CD14-positive monocyte (primary cell): ENCODE results near the gene GPR42. TPM values are rescaled to one million over a fixed set of nuclear protein-coding genes. Genes with fewer than 3 reads are reported as not detected.

ENCODE experiments used
- DNase-seq, 3 donors: peaks; one replicate each; pipeline ENCODE4 v3.0.0-alpha.2; 2011 to 2022
- H2AFZ ChIP-seq: 2 replicates; pipeline ENCODE4 v1.6.0; 2012; ENCODE audit warnings: mild to moderate bottlenecking, low read depth, low read length, inconsistent platforms; ENCODE audit not compliant: insufficient read depth, poor library complexity, severe bottlenecking
- H3K27ac ChIP-seq, 2 donors: 1 replicate in 1 of 2; 2 replicates in 1 of 2; pipeline ENCODE4 v1.5.1; 2012 to 2013; ENCODE audit warnings: low read length in 2 of 2, control low read depth in 1 of 2, inconsistent platforms in 1 of 2, low read depth in 1 of 2, mild to moderate bottlenecking in 1 of 2
- H3K27me3 ChIP-seq, 2 donors: one replicate each; pipeline versions ENCODE4 v1.6.0 to v1.6.1; 2011 to 2013; ENCODE audit warnings: low read length in 2 of 2; ENCODE audit not compliant: control insufficient read depth in 2 of 2, insufficient read depth in 2 of 2
- H3K36me3 ChIP-seq, 2 donors: replicated peaks in 1 of 2; 1 replicate in 1 of 2; 2 replicates in 1 of 2; pipeline versions ENCODE4 v1.5.1 to v1.6.1; 2012 to 2013; ENCODE audit warnings: low read length in 2 of 2, control low read depth in 1 of 2, inconsistent platforms in 1 of 2, mild to moderate bottlenecking in 1 of 2; ENCODE audit not compliant: insufficient read depth in 2 of 2, control insufficient read depth in 1 of 2
- H3K4me1 ChIP-seq, 2 donors: 1 replicate in 1 of 2; 2 replicates in 1 of 2; pipeline versions ENCODE4 v1.5.1 to v1.6.1; 2012 to 2013; ENCODE audit warnings: low read length in 2 of 2, control low read depth in 1 of 2, inconsistent platforms in 1 of 2, mild to moderate bottlenecking in 1 of 2, moderate library complexity in 1 of 2; ENCODE audit not compliant: insufficient read depth in 2 of 2, control insufficient read depth in 1 of 2
- H3K4me2 ChIP-seq: replicated peaks from 2 replicates; pipeline ENCODE3; 2012; ENCODE audit warnings: low read length, moderate library complexity, mild to moderate bottlenecking; ENCODE audit not compliant: poor library complexity, severe bottlenecking; ENCODE audit errors: extremely low read depth
- H3K4me3 ChIP-seq, 3 experiments: fragments of 200-600 bp in 1 of 3; sonication (generic) in 1 of 3; replicated peaks in 1 of 3; 1 replicate in 2 of 3; 2 replicates in 1 of 3; pipeline ENCODE4 v1.5.1; 2011 to 2013; ENCODE audit warnings: low read length in 3 of 3, mild to moderate bottlenecking in 3 of 3, control low read depth in 2 of 3, low read depth in 2 of 3, inconsistent platforms in 1 of 3, moderate library complexity in 1 of 3
- H3K79me2 ChIP-seq: 2 replicates; pipeline ENCODE4 v1.6.0; 2012; ENCODE audit warnings: mild to moderate bottlenecking, control low read depth, inconsistent platforms, low read length, moderate library complexity; ENCODE audit not compliant: insufficient read depth
- H3K9ac ChIP-seq: 2 replicates; pipeline ENCODE4 v1.6.0; 2017; ENCODE audit warnings: low read length, mild to moderate bottlenecking; ENCODE audit not compliant: insufficient read depth, poor library complexity, severe bottlenecking
- H3K9me3 ChIP-seq, 2 donors: replicated peaks in 1 of 2; 1 replicate in 1 of 2; 2 replicates in 1 of 2; pipeline versions ENCODE4 v1.5.1 to v1.6.1; 2012 to 2013; ENCODE audit warnings: low read length in 2 of 2, control low read depth in 1 of 2; ENCODE audit not compliant: control insufficient read depth in 1 of 2, insufficient read depth in 1 of 2
- H4K20me1 ChIP-seq: 2 replicates; pipeline ENCODE4 v1.6.0; 2012; ENCODE audit warnings: mild to moderate bottlenecking, low read length, control low read depth, moderate library complexity; ENCODE audit not compliant: insufficient read depth
- H3K27ac Mint-ChIP-seq, 7 donors: one replicate each; pipeline ENCODE4 v1.8.0; 2020; ENCODE audit warnings: mild to moderate bottlenecking in 7 of 7, mixed read lengths in 7 of 7, moderate library complexity in 6 of 7, inconsistent platforms in 2 of 7
- H3K27me3 Mint-ChIP-seq, 3 donors: one replicate each; pipeline ENCODE4 v1.8.0; 2021 to 2022; ENCODE audit warnings: low read depth in 3 of 3, mild to moderate bottlenecking in 3 of 3, mixed read lengths in 3 of 3, moderate library complexity in 3 of 3, inconsistent platforms in 1 of 3
- H3K36me3 Mint-ChIP-seq, 2 donors: one replicate each; pipeline ENCODE4 v1.8.0; 2020; ENCODE audit warnings: mixed read lengths in 2 of 2, inconsistent platforms in 1 of 2, mild to moderate bottlenecking in 1 of 2
- H3K4me1 Mint-ChIP-seq: one replicate; pipeline ENCODE4 v1.8.0; 2020; ENCODE audit warnings: mild to moderate bottlenecking, mixed read lengths
- H3K4me3 Mint-ChIP-seq, 2 donors: one replicate each; pipeline ENCODE4 v1.8.0; 2020; ENCODE audit warnings: mild to moderate bottlenecking in 2 of 2, mixed read lengths in 2 of 2, moderate library complexity in 1 of 2
- H3K9me3 Mint-ChIP-seq, 7 donors: one replicate each; pipeline ENCODE4 v1.8.0; 2020 to 2022; ENCODE audit warnings: mixed read lengths in 7 of 7, mild to moderate bottlenecking in 6 of 7, moderate library complexity in 6 of 7, inconsistent platforms in 2 of 7
- WGBS: methylation state at CpG from one replicate; pipeline ENCODE4 v1.1.5; 2013; ENCODE audit warnings: missing lambda C conversion rate; ENCODE audit not compliant: insufficient coverage; 5-methylcytosine and 5-hydroxymethylcytosine counted together
- intact Hi-C, 2 donors: fragments of 100-400 bp; cut with micrococcal nuclease; formaldehyde crosslinking; loops; one replicate each; pipeline versions ENCODE4 v1.15.0 to v1.15.1; 2023
- polyA plus RNA-seq, 3 donors: library from polyadenylated mRNA; depleted of rRNA in 1 of 3; unstranded in 2 of 3; stranded (reverse) in 1 of 3; fragments of 300-500 nt in 2 of 3; fragments of >200 nt in 1 of 3; fragmentation: Illumina TruSeq in 2 of 3; gene quantifications; 1 replicate in 2 of 3; 2 replicates in 1 of 3; pipeline ENCODE4 v1.2.3, GENCODE V29; 2012 to 2021
- TF ChIP-seq, protein P1 (sequence below): fragments of 200-600 bp; IDR thresholded peaks from one replicate; pipeline ENCODE4 v1.8.0; 2022; ENCODE audit warnings: antibody characterized with exemption, mild to moderate bottlenecking

The GPR42 gene
- polyA plus RNA-seq, 3 donors = 0.17 to 2.9 TPM; not detected in 1

DNA sequence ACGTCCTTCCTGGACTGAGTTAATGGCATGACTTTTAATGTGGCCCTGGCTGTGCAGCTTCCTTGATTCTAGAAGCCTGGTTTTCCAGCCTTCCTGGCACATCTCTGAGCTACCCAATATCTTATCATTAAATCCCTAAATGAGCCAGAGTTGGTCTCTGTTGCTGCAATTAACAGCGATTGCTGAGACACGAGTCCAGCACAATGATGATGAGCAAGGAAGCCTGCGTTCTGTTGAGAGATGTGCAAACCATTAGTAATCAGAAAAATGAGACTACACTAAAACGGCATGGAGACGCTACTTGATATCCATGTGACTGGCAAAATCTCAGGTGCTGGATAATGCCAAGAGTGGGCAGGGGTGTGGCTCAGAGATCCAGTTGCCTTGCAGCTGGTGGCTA lies 26.2 kb downstream of the GPR42 start:
- no peak overlapping the region for H3K9ac ChIP-seq
- Mint-ChIP-seq H3K4me3 (no peak overlapping the region), H3K27ac (peak overlapping the region in 1 of 7 donors; percentile 31), H3K27me3 (peaks cover 3 to 7% (median 4%) of the 10 kb centered on the region in 3 donors), H3K36me3 (no peaks in the 10 kb centered on the region), H3K4me1 (peaks cover 23% of the 10 kb centered on the region), H3K9me3 (no peaks in the 10 kb centered on the region)
- TF ChIP-seq, protein P1, sequence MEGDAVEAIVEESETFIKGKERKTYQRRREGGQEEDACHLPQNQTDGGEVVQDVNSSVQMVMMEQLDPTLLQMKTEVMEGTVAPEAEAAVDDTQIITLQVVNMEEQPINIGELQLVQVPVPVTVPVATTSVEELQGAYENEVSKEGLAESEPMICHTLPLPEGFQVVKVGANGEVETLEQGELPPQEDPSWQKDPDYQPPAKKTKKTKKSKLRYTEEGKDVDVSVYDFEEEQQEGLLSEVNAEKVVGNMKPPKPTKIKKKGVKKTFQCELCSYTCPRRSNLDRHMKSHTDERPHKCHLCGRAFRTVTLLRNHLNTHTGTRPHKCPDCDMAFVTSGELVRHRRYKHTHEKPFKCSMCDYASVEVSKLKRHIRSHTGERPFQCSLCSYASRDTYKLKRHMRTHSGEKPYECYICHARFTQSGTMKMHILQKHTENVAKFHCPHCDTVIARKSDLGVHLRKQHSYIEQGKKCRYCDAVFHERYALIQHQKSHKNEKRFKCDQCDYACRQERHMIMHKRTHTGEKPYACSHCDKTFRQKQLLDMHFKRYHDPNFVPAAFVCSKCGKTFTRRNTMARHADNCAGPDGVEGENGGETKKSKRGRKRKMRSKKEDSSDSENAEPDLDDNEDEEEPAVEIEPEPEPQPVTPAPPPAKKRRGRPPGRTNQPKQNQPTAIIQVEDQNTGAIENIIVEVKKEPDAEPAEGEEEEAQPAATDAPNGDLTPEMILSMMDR = no peak
- H3K27ac ChIP-seq = no peak overlapping the region
- H4K20me1 ChIP-seq = no peaks in the 10 kb centered on the region
- no peak for DNase-seq
- no peak overlapping the region for H3K4me3 ChIP-seq
- no peaks in the 10 kb centered on the region for H3K79me2 ChIP-seq
- H2AFZ ChIP-seq = no peak overlapping the region
- H3K4me2 ChIP-seq = no peak overlapping the region
- no peaks in the 10 kb centered on the region for H3K36me3 ChIP-seq
- peaks cover 14 to 25% of the 10 kb centered on the region in 2 donors for H3K4me1 ChIP-seq
- intact Hi-C loops = no loop called here
- no peaks in the 10 kb centered on the region for H3K9me3 ChIP-seq
- H3K27me3 ChIP-seq = no peaks in the 10 kb centered on the region
- 92% methylated on average over 5 of the region's 6 CpGs for WGBS

- no peaks in the 10 kb centered on the region for H3K9me3 Mint-ChIP-seq
- H3K4me3 Mint-ChIP-seq = no peak overlapping the region
- no peaks in the 10 kb centered on the region for H3K36me3 Mint-ChIP-seq
- H3K27me3 Mint-ChIP-seq = peaks cover 3 to 7% (median 4%) of the 10 kb centered on the region in 3 donors
- no peaks in the 10 kb centered on the region for H3K27me3 ChIP-seq
- no peak overlapping the region for H3K27ac ChIP-seq
- no peaks in the 10 kb centered on the region for H3K36me3 ChIP-seq
- no peaks in the 10 kb centered on the region for H3K79me2 ChIP-seq
- H3K4me2 ChIP-seq = no peak overlapping the region
- H3K4me1 Mint-ChIP-seq = peaks cover 23% of the 10 kb centered on the region
- no peak overlapping the region for H2AFZ ChIP-seq
- no peaks in the 10 kb centered on the region for H3K9me3 ChIP-seq
- H3K9ac ChIP-seq = no peak overlapping the region
- 94% methylated on average over 7 of the region's 12 CpGs for WGBS
- no peak for DNase-seq
- intact Hi-C loops = no loop called here
- peaks cover 10 to 18% of the 10 kb centered on the region in 2 donors for H3K4me1 ChIP-seq
- TF ChIP-seq, protein P1 = no peak
- no peaks in the 10 kb centered on the region for H4K20me1 ChIP-seq
- H3K27ac Mint-ChIP-seq = peak overlapping the region in 2 of 7 donors; percentile 41 to 48
- H3K4me3 ChIP-seq = no peak overlapping the region
These were observed 27.7 kb downstream of the GPR42 start for GRCh38 chr19:35398570-35398969.
